HS-5 (cell line): ENCODE measurements around the gene ASCL3.
"Not testable (repeated sequence)": the region's sequence is repeated elsewhere in the genome, so short reads cannot be mapped to it uniquely, and the experiment has no call there.

Source experiments
- DNase-seq: peaks from one replicate; pipeline ENCODE4 v3.0.0-alpha.2; 2012; ENCODE audit warnings: low read depth

Gene ASCL3

DNA sequence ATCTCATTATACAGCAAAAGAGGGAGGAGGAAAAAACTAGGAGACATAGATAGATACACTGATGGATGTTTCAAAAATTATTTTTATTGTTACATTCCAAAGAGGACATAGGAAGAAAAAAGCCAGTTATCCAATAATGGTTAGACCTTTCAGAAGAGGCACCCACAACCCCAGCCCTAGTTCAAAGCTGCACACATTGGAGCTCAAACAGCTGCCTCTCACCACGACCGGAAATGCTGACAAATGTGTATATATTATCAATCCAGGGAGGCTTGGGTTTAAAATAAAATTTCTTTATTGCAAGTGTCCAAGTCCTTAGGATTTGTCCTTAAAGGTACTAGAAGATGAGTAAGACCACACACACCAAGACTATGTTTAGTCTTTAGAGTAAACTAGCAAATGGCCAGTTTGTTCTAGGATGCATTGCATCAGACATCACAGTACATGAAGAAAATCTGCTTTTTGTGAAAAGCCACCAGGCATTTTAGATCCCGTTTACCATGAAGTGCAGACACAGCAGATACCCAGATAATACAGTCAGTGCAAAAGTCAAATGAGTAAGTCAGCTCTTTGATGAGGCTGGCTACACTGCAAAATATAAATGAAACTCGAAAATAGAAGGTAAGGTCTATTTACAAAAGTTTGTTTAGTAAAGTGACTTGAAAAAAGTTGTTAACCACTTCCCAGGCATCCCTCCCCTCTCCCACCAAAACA lies 4.6 kb upstream of the ASCL3 start:
- DNase-seq = no peak

DNA sequence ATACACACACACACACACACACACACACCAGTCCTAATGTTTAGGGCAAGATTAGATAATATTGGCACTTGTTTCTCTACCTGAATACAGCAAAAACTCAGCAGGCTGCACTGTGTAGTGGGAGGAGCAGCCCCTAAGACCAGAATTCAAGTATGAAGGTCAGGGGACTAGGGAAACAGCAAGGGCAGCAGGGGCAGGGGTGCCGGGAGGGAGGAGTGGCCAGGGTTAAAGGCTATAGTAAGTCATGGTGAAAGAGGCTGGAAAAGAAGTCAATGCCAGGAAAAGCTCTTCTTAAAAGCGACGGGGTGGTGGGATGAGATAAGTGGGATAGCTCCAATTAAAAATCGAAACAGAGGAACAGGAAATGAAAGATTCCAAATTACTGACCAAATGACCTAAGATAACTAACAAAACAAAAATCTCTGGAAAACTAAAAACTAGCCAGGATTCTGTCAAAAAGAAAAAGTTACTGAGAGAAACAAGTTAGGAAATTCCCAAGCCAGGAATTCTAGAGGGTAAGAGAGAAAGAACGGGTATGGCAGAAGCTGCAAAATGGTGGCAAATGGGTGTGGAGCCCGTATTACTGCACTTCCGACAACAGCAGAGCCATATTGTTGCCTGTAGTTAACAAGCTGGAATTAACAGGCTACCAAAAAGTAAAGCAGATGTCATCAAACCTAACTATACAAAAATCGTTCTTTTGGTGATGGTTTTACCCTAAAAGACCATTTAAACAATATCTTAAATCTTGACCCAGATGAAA lies 1.3 kb downstream of the ASCL3 start:
- no peak for DNase-seq

DNA sequence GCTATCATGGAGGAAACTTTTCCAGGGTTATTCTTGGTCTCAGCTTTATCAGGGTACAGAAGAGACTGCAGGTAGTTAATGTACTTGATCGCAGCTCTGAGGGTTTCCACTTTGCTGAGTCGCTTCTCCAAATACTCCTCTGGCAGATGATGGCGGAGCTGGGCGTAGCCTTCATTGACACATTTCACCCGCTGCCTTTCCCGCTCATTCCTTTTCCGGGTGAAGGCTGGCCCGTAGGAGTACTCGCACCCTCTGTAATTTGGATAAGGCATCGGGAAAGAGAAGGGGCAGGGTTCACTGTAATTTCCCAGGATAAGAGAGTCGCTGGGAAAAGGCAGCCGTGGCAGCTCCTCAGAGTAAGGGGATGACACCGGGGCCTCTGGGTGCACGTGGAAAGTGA lies 5.2 kb downstream of the ASCL3 start:
- DNase-seq = no peak

DNA sequence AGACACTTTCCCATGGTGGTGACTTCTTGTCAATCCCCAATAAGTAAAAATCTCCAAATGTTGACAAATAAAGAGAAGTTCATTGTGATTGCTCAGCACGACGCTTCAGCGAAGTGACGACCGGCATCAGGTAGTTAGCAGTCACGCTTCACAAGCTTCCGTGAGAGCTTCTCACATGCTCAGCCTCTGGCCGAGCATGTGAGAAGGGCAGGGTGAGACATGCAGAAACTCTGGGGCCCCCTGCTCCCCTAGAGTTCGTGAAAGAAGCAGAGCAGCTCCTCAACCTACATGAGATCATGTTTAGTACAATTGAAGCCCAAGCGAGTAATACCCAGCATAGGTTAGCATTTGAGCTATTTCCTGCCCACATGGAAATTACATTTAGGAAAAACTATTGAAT lies 5.7 kb downstream of the ASCL3 start:
- DNase-seq = no peak

DNA sequence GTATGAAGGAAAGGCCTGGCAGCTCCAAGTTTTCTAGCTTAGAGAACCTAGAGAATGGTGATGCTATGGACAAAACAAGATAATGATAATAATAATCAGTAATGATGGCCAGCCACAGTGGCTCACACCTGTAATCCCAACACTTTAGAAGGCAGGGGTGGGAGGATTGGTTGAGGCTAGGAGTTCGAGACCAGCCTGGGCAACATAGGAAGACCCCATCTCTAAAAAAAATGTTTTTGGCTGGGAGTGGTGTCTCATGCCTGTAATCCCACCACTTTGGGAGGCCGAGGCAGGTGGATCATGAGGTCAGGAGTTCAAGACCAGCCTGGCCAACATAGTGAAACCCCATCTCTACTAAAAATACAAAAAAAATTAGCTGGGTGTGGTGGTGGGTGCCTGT lies 7.0 kb downstream of the ASCL3 start:
- not testable (repeated sequence) for DNase-seq

DNA sequence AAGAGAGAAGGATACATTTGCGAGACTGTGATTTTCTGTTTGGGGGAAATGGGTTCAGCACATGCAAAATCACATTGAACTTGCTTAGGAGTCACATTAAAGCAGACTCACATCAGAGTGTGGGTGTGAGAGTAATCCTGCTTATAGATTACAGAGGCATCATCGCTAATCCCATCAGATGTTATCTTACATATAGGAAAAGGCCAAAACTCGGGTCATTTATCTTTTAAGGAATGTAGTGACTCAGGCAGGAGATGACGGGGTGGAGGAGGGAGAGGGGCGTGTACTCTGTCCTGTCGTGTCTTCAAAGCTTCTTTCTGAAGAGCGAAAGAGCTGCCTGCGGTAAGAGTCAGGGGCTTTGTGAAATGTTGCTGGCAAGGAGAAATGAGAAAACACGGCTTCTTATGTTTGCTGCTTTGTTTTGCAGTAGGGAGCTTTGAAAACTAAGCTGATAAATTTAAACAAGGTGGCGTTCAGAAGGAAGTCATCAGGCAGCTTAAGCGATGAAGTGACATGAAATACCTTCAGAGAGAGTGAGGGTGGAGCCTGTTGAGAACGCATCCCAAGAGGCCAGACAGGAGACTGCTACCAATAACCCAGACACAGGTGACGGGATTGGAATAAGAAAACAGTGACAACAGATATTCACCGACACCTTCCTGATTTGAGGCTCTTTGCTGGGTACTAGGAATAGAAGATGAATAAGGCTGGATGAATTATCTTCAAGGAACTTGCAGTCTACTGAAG lies 7.9 kb downstream of the ASCL3 start:
- DNase-seq = peak; percentile 59

DNA sequence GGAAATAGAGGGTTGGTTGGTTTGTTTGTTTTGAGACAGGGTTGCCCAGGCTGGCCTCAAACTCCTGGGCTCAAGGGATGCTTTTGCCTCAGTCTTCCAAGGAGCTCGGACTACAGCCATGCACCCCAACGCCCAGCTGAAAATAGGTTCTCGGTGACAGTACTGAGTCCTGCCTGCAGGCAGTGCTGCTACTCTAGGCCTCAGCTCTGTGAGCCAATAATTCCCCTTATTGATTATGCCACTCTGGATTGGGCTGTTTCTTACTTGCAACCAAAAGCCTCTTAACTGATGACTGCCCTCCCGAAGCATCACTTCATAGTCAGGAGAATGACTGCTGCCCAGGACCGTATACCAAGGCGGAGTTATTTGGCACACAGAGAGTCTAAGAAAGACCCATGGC lies 8.9 kb downstream of the ASCL3 start:
- no peak for DNase-seq

DNA sequence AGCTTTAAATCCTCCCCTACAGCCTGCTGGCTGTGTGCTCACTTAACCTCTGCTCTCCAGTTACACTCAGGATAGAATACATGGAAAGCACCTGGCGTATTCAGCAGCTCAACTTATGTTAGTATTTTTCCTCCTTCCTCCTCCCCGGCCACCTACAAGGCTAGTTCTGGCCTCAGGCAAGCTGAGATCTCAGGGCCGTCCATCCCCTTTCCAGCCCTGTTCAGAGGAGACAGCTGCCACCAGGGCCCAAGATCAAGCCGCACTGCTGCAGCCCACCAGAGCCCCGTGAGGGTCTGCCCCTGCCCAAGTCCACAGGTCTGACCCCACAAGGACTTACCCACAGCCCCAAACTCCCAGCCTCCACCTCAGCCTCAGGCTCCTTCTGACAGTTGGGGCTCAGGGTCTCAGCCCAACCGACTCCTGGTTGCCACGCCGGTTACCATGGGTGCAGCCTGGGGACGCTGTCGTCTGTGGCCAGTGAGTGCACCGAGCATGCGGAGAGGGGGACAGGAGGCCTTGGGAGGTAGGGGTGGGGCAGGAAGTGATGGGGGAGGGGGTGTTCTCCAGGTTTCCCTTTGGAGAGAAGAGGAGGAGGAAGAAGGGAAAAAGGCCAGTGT lies 10.1 kb downstream of the ASCL3 start, which contains the start of gene C11orf16:
C11orf16 (minus strand) TSS at position 384 of the 617 bp plus-strand sequence. CDS start 639 bp downstream, outside the sequence.
- DNase-seq = no peak

DNA sequence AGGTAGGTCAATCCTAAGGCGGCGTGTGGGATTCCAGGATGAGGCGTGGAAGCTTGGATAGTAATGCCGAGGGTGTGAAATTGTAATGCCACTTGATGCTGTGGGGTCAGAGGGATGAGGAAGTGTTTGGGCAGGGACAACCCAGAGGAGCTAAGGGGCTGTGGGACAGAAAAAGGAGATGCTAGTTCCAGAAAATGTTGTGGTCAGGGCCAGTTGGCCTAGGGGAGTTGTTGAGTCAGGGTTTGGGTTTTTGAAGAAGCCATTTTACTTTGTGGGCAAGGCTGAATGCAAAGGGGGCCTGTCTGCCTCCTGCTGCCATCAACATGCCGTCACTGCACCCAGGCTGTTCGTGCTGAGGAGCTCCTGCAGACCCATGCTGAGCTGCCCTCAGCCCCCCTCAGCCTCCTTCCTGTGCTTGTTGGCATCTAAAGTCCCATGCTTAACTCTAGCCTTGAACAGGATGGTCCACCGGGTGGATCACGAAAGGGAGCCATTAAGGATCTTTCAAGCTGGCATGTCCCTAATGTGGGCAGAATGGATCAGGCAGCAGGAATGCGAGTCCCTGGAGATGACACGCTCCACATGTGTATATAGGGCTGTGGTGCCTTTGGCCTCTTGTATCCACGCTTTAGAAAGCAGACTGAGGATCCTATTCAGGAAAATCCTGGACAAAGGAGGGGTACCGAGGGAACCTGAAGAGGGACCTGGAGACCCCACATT lies 12.2 kb downstream of the ASCL3 start:
- DNase-seq = no peak

DNA sequence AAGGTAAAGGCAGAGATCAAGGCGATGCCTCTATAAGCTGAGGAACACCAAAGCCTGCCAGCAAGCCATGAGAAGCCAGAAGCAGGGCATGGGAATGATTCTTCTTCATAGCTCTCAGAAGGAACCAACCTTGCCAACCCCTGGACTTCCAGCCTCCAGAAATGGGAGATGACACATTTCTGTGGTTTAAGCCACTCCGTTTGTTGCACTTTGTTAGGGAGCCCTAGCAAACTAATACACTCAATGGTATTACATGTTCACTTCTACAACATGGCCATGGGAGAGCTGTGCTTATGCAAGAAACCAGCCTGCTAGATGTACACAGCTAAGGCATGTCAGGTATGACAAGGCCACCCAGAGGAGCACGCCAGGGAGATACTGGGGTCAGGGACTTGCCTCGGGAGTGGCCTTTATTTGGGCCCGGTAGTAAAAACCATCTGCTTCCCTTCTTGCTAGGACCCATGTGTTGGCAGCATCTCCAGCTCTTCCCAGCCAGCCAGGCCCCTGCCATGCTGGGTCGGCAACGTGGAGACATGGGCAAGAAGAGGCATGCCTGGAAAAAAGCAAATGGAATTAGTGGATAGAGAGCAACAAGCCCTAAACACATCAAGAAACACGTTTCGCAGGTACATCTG lies 13.7 kb downstream of the ASCL3 start:
- DNase-seq = no peak

DNA sequence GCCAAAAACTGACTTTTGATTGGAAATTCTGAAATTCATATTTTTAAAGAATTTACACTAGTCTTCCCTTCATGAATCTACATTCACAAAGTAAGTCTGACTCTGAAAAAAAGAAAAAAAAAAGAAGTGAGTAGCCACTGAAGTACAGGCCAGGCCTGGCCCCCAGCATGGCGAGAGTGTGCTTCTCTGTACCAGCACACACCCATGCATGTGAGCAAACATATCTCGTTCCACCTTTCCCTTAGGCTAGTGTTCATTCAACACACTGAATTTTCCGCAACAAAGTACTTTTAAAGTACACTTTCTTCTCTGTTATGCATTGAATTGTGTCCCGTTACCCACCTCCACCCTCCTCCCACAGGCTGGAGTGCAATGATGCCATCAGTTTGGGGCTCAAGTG lies 14.6 kb downstream of the ASCL3 start:
- no peak for DNase-seq

DNA sequence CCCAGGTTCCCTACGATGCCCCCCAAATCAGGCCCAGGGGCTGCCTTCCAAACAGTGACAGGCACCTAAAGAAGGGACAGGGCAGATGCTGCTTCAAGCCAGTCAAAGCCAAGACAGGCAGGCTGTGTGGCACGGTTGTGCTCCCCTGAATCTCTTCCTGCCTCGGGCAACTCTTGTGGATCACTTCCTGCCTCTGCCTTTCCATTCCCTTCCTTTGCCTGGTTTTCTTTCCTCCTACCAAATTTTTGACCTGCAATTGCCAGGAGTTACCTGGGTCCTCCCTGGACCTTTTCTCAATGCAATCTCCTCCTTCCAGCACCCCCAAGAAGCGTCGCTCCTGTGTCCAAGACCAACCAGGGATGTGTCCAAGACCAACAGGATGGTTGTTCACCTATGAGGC lies 15.6 kb downstream of the ASCL3 start:
- DNase-seq = no peak

DNA sequence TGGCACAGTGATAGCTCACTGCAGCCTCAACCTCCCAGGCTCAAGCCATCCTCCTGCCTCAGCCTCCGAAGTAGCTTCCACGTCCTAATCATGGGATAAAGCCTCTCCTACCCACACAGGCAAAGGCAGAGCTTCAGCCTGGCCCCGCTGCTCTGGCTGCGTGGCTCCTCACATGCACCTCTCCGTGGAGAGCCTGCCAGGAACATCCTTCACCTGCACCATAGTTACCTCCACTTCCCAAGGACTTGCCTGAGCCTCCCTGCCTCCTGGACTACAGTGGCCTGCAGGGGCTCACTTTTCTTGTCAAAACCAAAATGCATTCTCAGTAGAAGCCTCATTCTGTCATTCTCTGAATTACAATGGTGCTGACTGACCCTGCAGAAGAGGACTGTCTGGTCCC lies 16.6 kb downstream of the ASCL3 start:
- no peak for DNase-seq

DNA sequence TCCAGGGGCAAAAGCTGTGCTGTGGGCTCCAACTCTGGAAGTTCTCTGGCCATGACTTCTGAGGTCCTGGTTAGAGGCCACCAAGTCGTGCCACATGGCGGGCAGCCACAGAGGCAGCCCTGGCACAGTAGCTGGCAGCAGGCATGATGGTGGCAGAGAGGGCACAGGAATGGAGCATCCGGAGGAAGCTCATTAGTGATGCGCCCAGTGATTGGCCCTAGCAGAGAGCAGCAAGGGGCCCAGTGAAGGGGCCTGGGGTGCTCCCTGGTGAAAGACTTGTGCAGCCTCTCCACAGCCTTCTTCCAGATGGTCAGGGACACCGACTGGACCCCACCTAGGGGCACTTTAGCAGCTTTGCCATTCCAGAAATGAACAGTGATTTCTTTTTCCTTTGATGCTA lies 17.1 kb downstream of the ASCL3 start:
- no peak for DNase-seq

DNA sequence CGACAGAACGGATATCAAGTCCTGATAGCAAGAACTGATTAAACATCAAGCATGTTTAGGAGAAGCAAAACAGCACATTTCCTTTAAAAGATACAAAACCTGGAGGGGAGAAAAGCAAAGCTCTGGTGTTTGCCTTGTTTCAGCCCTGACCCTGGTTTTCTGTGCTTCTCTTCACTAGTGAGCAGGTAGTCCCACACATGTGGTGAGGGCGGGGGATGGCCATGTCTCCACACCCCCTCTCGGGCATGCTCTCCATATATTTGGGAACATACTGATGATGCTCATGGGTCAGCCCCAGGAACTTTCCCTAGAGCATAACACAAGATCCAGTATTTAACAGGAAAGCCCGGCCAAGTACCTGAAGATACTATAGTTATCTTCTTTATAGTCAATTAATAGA lies 20.1 kb downstream of the ASCL3 start:
- no peak for DNase-seq

DNA sequence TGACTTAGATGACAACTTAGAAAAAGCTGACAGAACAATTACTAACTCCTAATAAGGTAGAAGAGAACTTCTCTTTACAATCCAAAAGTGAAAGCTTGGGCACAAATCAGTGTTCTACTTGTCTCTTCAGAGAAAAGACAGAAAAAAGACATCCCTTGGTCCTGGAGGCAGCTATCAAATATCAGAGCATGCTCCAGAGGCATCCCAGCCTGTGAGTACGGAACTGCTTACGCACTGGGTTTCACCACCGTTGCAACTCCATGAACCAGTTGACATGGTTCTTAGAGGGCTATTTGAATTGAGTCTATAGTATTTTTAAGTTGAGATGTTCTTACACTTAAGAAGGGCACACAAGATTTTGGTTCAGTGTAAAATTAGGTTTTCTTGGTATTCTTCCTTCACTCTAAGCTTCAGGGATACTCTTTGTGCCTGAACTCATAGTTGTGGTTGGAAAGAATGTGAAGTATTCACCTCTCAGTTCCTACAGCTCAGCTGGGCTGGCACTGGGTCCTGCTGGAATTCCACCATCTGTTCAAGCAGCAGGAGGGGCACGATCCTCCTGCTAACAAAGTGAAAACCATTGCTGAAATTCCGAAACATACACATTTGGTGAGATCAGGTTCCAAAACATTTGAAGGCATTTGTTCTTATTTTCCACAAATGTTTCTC lies 25.5 kb downstream of the ASCL3 start:
- peak; percentile 86 for DNase-seq

DNA sequence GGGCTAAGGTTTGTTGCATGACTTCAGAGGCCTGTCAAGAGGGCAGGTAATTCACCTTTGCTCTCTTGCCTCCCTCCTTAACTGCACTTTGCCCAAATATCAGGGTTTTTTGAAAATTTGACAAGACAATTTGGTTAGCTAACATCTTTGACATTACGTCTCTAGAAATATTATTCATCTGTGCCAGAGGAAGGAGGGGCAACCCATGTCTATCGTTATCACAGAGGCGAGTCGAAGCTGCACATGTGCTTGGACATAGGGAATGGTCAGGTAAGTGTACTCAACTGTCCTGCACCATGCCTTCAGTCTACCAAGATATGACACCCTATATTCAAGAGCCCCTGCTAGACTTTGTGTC lies 28.2 kb downstream of the ASCL3 start:
- DNase-seq = no peak

DNA sequence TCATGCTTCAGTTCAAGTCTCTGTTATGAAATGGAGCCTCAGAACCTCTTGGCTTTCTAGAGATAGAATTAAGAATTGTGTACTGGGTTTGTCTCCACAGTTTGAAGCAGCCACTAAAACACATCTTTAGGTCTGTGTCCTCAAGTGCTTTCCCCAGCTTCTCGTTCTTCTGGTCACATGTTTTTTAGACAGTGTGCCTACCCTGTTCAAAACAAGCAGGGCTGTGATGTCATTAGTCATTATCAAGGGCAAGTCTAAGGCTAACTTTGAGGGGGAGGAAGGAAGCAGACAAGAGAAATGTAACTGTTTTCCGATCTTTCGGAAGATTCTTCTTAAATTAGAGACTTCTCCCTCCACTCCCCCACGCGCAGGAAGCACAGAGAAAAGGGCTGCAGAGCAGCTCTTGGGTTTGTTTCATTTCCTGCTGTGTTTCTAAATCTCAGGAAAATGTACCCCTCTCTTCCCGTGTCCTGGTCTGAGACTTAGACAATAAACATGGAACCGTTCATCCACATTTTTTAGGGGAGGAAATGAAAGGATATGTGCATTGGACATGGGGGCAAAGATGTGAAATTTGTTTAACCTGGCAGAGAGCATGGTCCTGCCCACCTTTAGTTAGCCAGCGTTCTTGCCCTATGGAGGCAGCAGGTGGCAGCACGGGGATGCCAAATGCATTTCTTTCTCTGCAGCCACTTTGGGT lies 28.7 kb downstream of the ASCL3 start:
- no peak for DNase-seq

DNA sequence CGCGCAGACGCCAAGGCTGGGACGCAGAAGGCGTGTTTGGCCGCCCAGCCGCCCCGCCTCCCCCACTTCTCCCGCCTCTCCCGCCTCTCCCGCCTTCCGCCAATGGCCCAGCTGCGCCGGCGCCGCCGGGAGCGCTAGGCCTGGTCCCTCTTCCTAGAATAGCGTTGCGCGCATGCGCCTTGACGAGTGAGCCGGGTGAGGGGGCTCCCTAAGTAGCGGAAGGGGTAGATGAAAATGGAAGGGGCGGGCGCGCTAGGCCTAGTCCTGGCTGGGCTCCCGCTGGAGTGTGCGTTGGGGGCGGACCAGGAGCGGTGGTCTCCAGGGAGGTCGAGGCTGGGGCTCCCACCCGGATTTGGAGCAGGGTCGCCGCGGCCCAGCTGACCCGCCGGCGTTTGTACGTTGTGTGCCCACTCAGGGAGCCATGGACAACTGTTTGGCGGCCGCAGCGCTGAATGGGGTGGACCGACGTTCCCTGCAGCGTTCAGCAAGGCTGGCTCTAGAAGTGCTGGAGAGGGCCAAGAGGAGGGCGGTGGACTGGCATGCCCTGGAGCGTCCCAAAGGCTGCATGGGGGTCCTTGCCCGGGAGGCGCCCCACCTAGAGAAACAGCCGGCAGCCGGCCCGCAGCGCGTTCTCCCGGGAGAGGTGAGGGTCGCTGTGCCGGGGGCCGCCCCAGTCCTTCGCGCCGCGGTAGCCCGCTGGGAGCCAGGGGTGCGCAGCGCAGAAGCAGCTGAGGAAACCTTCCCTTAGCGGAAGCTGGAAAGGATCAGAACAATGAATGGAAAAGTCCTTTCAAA lies 31.6 kb downstream of the ASCL3 start, which contains the start of gene AKIP1:
AKIP1 (plus strand) TSS at position 161 of the 795 bp plus-strand sequence; CDS start at position 422, 261 bp downstream.
- DNase-seq = peak; percentile 77
